ENCODE results near the gene HOXB13.

The HOXB13 gene

DNA sequence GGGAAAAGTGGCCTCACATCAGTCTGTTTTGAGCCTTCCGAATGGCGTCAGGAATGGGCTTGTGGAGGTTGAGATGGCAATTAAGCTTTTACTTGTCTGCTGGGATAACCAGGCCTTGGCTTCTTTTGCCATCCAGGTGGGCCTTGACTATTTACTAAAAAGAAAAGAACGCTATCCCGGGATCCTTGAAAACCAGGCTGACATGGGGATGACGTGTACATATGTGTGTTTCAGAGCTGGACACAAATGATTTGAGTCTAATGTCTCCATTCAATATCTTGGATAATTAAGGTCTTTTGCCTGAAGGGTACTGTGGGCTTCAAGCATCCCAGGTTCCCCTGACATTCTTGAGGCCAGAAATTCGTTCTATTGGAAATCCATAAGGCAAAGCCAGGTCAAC lies 32.6 kb upstream of the HOXB13 start:
- DNase-seq (ENCODE audit: low read depth), result no peak
- no peak for TF ChIP-seq CTCF (conservative IDR thresholded peaks at IDR 0.05; ENCODE audit: low read depth, low read length)
- no peak overlapping the region for H3K4me3 ChIP-seq (ENCODE audit: low read depth, low read length)

GRCh38 chr17:48760411-48760810 lies 31.9 kb upstream of the HOXB13 start:
- H3K4me3 ChIP-seq (ENCODE audit: low read depth, low read length), result no peak overlapping the region
- no peak for DNase-seq (ENCODE audit: low read depth)
- TF ChIP-seq CTCF (conservative IDR thresholded peaks at IDR 0.05; ENCODE audit: low read depth, low read length), result no peak

- DNase-seq (ENCODE audit: low read depth), result no peak
- TF ChIP-seq CTCF (conservative IDR thresholded peaks at IDR 0.05; ENCODE audit: low read depth, low read length), result no peak
- no peak overlapping the region for H3K4me3 ChIP-seq (ENCODE audit: low read depth, low read length)
These were observed 30.7 kb upstream of the HOXB13 start for GRCh38 chr17:48759288-48759687.

DNA sequence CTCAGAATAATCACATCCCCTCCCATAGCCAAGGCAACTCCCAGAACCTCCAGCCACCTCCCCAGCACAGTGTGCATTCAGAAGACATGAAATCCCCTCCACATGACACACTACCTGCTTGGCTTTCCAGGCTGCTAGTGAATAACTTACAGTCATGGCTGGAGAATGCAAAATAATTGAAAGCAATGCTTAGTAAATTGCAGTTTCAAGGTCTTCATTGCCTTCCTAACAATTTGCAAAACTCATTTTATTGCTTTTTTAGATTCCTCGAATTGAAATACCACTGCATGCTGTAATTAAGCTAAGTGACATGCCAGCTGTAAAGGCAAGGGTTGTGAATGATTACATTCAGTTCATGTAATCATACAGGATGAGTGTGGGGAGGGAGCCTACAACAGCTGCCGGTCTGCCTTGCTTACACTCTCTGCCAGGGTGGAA lies 29.0 kb upstream of the HOXB13 start:
- no peak overlapping the region for H3K4me3 ChIP-seq (ENCODE audit: low read depth, low read length)
- no peak for TF ChIP-seq CTCF (conservative IDR thresholded peaks at IDR 0.05; ENCODE audit: low read depth, low read length)
- no peak for DNase-seq (ENCODE audit: low read depth)

GRCh38 chr17:48756830-48757251 lies 28.3 kb upstream of the HOXB13 start:
- no peak for DNase-seq (ENCODE audit: low read depth)
- no peak for TF ChIP-seq CTCF (conservative IDR thresholded peaks at IDR 0.05; ENCODE audit: low read depth, low read length)
- no peak overlapping the region for H3K4me3 ChIP-seq (ENCODE audit: low read depth, low read length)

- H3K4me3 ChIP-seq (ENCODE audit: low read depth, low read length), result no peak overlapping the region
- TF ChIP-seq CTCF (conservative IDR thresholded peaks at IDR 0.05; ENCODE audit: low read depth, low read length), result no peak
These were observed 26.8 kb upstream of the HOXB13 start for GRCh38 chr17:48755356-48755755.

DNA sequence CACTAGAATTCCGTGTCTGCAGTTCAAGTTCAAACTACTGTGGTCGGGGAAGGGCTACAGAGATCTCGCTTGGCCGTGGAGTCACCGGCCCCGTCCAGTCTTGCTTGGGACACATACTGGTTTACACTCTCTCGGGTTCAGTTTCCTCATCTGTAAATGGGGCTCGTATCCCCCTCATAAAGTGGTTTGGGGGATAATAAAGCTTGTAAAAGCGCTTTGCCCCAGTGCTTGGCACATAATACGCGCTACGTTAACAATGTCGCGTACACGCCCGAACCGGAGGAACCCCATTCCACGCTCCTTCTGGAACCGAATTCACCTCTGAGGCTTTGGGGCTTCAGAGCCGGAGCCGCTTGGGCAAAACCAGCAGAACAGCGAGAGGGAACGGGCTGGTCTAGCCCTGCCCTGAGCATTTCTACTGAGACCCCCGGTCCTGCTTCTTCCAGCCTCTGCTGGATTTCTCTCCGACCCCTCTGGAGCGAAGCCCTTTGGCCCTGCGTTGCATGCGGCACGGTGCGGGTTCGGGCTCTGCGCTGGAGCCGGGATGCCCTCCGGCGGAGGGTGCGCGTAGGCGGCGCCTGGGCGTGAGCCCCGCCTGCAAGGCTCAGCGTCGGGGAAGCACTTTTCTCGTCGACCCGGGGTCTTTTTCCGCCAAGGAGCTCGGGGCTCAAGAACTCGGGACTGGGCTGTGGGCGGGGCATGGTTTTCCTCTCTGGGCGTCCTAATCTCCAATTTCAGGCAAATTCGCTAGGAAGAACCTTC lies 26.1 kb upstream of the HOXB13 start:
- H3K4me3 ChIP-seq (ENCODE audit: low read depth, low read length), result no peak overlapping the region
- no peak for TF ChIP-seq CTCF (conservative IDR thresholded peaks at IDR 0.05; ENCODE audit: low read depth, low read length)
- DNase-seq (ENCODE audit: low read depth), result no peak

More at GRCh38 chr17:48755356-48755755, 26.8 kb upstream of the HOXB13 start:
- DNase-seq (ENCODE audit: low read depth), result no peak

All from choroid plexus epithelial cell (primary cell).